ENCODE measurements around the gene SLC17A4.
"Not testable (repeated sequence)": the region's sequence is repeated elsewhere in the genome, so short reads cannot be mapped to it uniquely, and the experiment has no call there.

SLC17A4 gene

GRCh38 chr6:25754535-25754934 is at the start of gene SLC17A4:
Gene SLC17A4 (plus strand): TSS chr6:25754742. CDS start chr6:25761963, 7,221 bp downstream.
- DNase-seq (ENCODE audit: low read depth) = no peak

- DNase-seq (ENCODE audit: low read depth) = no peak
These were observed 48.1 kb upstream of the SLC17A4 start for GRCh38 chr6:25706314-25707014.

GRCh38 chr6:25709761-25710160 is 44.8 kb upstream of the SLC17A4 start:
- DNase-seq (ENCODE audit: low read depth) = no peak

- no peak for DNase-seq (ENCODE audit: low read depth)
These were observed 44.3 kb upstream of the SLC17A4 start for GRCh38 chr6:25710287-25710686.

- no peak for DNase-seq (ENCODE audit: low read depth)
These were observed 40.7 kb upstream of the SLC17A4 start for GRCh38 chr6:25713824-25714223.

GRCh38 chr6:25714765-25715164 is 39.8 kb upstream of the SLC17A4 start:
- DNase-seq (ENCODE audit: low read depth) = no peak

GRCh38 chr6:25715794-25716193 is 38.7 kb upstream of the SLC17A4 start:
- DNase-seq (ENCODE audit: low read depth) = no peak

GRCh38 chr6:25717866-25718740 is 36.4 kb upstream of the SLC17A4 start:
- DNase-seq (ENCODE audit: low read depth) = no peak

- no peak for DNase-seq (ENCODE audit: low read depth)
These were observed 28.2 kb upstream of the SLC17A4 start for GRCh38 chr6:25726122-25726911.

- no peak for DNase-seq (ENCODE audit: low read depth)
These were observed 27.5 kb upstream of the SLC17A4 start for GRCh38 chr6:25727028-25727427.

GRCh38 chr6:25730907-25731306 is 23.6 kb upstream of the SLC17A4 start:
- no peak for DNase-seq (ENCODE audit: low read depth)

GRCh38 chr6:25731721-25732120 is 22.8 kb upstream of the SLC17A4 start:
- no peak for DNase-seq (ENCODE audit: low read depth)

- DNase-seq (ENCODE audit: low read depth) = no peak
These were observed 21.9 kb upstream of the SLC17A4 start for GRCh38 chr6:25732468-25733198.

GRCh38 chr6:25735261-25735660 is 19.3 kb upstream of the SLC17A4 start:
- DNase-seq (ENCODE audit: low read depth) = no peak

GRCh38 chr6:25743868-25744267 is 10.7 kb upstream of the SLC17A4 start:
- no peak for DNase-seq (ENCODE audit: low read depth)

GRCh38 chr6:25745836-25746235 is 8.7 kb upstream of the SLC17A4 start:
- DNase-seq (ENCODE audit: low read depth) = no peak

- DNase-seq (ENCODE audit: low read depth) = no peak
These were observed 7.6 kb upstream of the SLC17A4 start for GRCh38 chr6:25746968-25747367.

GRCh38 chr6:25747477-25747876 is 7.1 kb upstream of the SLC17A4 start:
- DNase-seq (ENCODE audit: low read depth) = no peak

GRCh38 chr6:25748049-25748448 is 6.5 kb upstream of the SLC17A4 start:
- no peak for DNase-seq (ENCODE audit: low read depth)

- DNase-seq (ENCODE audit: low read depth) = not testable (repeated sequence)
These were observed 5.7 kb upstream of the SLC17A4 start for GRCh38 chr6:25748601-25749517.

- DNase-seq (ENCODE audit: low read depth) = no peak
These were observed 4.7 kb upstream of the SLC17A4 start for GRCh38 chr6:25749837-25750236.
